Activated B cell treated with CpG ODN at 0.5 μM for 24 hours (primary cell): ENCODE measurements around the gene IKBIP. TPM values are rescaled to one million over a fixed set of nuclear protein-coding genes. Genes with fewer than 3 reads are reported as not detected.
A peak's percentile ranks its signal among the peaks of the same experiment; 100 is the strongest.
"Not testable (repeated sequence)": the region's sequence is repeated elsewhere in the genome, so short reads cannot be mapped to it uniquely, and the experiment has no call there.

Experiments
- ATAC-seq: fragments of 200-7000 bp; cut with Tn5 transposase; one replicate; pipeline ENCODE4 v1.10.0; 2021; ENCODE audit warnings: low read depth, mild to moderate bottlenecking, moderate library complexity
- CTCF ChIA-PET: fragments of 350-600 bp; sonication (Branson Sonifier 250); formaldehyde crosslinking; loops from one replicate; lab custom pipeline; 2021; ENCODE audit warnings: antibody characterized with exemption; lab: Charles Lee
- POLR2A ChIA-PET: fragments of 350-600 bp; sonication (Branson Sonifier 250); formaldehyde crosslinking; loops from one replicate; lab custom pipeline; 2021; ENCODE audit warnings: antibody characterized with exemption; lab: Charles Lee
- DNase-seq: peaks from one replicate; pipeline ENCODE4 v3.0.0; 2022
- H3K27ac Mint-ChIP-seq: one replicate; pipeline ENCODE4 v1.8.0; 2020; ENCODE audit warnings: mixed read lengths
- H3K27me3 Mint-ChIP-seq: one replicate; pipeline ENCODE4 v1.8.0; 2021; ENCODE audit warnings: mixed read lengths
- H3K36me3 Mint-ChIP-seq: one replicate; pipeline ENCODE4 v1.8.0; 2021; ENCODE audit warnings: low read depth, mixed read lengths
- H3K4me1 Mint-ChIP-seq: one replicate; pipeline ENCODE4 v1.8.0; 2021; ENCODE audit warnings: mixed read lengths
- H3K4me3 Mint-ChIP-seq: one replicate; pipeline ENCODE4 v1.8.0; 2020; ENCODE audit warnings: mild to moderate bottlenecking, mixed read lengths
- H3K9me3 Mint-ChIP-seq: one replicate; pipeline ENCODE4 v1.8.0; 2020; ENCODE audit warnings: mixed read lengths
- CTCF ChIP-seq: fragments of 200-600 bp; IDR thresholded peaks from one replicate; pipeline ENCODE4 v1.8.0; 2022; ENCODE audit warnings: antibody characterized with exemption, mild to moderate bottlenecking
- intact Hi-C: fragments of 100-400 bp; cut with micrococcal nuclease; formaldehyde crosslinking; loops from one replicate; pipeline ENCODE4 v1.15.1; 2024
- total RNA-seq: library from RNA; stranded (reverse); gene quantifications from 2 replicates; pipeline ENCODE4 v1.2.3, GENCODE V29; 2022

Gene IKBIP
- total RNA-seq, 1 donor from 2014 or later: 8.9 TPM

DNA sequence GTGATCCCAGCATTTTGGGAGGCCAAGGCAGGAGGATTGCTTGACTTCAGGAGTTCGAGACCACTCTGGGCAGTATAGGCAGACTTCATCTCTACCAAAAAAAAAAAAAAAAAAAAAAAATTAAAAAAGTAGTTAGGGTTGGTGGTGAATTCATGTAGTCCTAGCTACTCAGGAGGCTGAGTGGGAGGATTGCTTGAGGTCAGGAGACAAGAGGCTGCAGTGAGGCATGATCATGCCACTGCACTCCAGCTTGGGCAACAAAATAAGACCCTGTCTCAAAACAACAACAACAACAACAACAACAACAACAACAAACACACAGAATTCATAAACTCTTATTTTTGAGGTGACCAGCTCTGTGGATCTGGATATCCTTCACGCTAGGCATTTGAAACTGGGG, 34.0 kb downstream of the IKBIP start:
- Mint-ChIP-seq H3K27ac (no peak overlapping the region), H3K27me3 (no peaks in the 10 kb centered on the region), H3K36me3 (no peaks in the 10 kb centered on the region), H3K4me1 (peaks cover 27% of the 10 kb centered on the region), H3K4me3 (no peak overlapping the region), H3K9me3 (no peaks in the 10 kb centered on the region)
- ATAC-seq: no peak
- TF ChIP-seq CTCF: no peak
- no peak for DNase-seq
- ChIA-PET POLR2A (interaction anchor here (4.6 kb wide), 1 partner anchor 16 kb away, joined by 54 read pairs; the partner anchor contains the start of gene SLC25A3), CTCF (interaction anchor here (1.4 kb wide), 1 partner anchor 44 kb away, joined by 4 read pairs; no protein-coding TSS in a partner anchor)
- intact Hi-C loops: no loop called here

GRCh38 chr12:98606359-98606988, 38.1 kb downstream of the IKBIP start:
- peaks cover 27% of the 10 kb centered on the region for H3K36me3 Mint-ChIP-seq
- peaks cover 7% of the 10 kb centered on the region for H3K4me1 Mint-ChIP-seq
- no peaks in the 10 kb centered on the region for H3K9me3 Mint-ChIP-seq
- ChIA-PET POLR2A (interaction anchor here (0.7 to 3.1 kb wide), 3 partner anchors 13 to 38 kb away, joined by 3 to 15 read pairs (median 14); partner anchors contain the start of genes APAF1, IKBIP and SLC25A3), CTCF (interaction anchor here (1.0 to 2.0 kb wide), 7 partner anchors 13 to 48 kb away, joined by 3 to 6 read pairs (median 4); partner anchors contain the start of gene SLC25A3)
- intact Hi-C loops: loop anchor here (1.0 kb wide), 2 partner anchors 39 to 48 kb away; partner anchors contain the start of gene APAF1
- ATAC-seq (no peak), DNase-seq (no peak)
- no peak overlapping the region for H3K27ac Mint-ChIP-seq
- H3K27me3 Mint-ChIP-seq: no peaks in the 10 kb centered on the region
- no peak for TF ChIP-seq CTCF
- no peak overlapping the region for H3K4me3 Mint-ChIP-seq

GRCh38 chr12:98601924-98602323, 42.7 kb downstream of the IKBIP start:
- TF ChIP-seq CTCF: no peak
- Mint-ChIP-seq H3K27me3 (no peaks in the 10 kb centered on the region), H3K9me3 (no peaks in the 10 kb centered on the region), H3K36me3 (peaks cover 67% of the 10 kb centered on the region), H3K4me1 (peaks cover 5% of the 10 kb centered on the region), H3K27ac (no peak overlapping the region), H3K4me3 (no peak overlapping the region)
- CTCF ChIA-PET: no interaction called here
- ATAC-seq (no peak), DNase-seq (no peak)
- POLR2A ChIA-PET: interaction anchor here (1.4 to 3.2 kb wide), 2 partner anchors 9 to 42 kb away, joined by 4 to 23 read pairs; partner anchors contain the start of genes IKBIP and SLC25A3
- intact Hi-C loops: no loop called here

- H3K9me3 Mint-ChIP-seq, DNase-seq, H3K27ac Mint-ChIP-seq, intact Hi-C loops, H3K27me3 Mint-ChIP-seq, ATAC-seq, H3K4me3 Mint-ChIP-seq: not testable (repeated sequence)
- ChIA-PET POLR2A (interaction anchor here (1.2 to 5.5 kb wide), 3 partner anchors 14 to 47 kb away, joined by 5 to 100 read pairs (median 54); partner anchors contain the start of genes APAF1 and IKBIP), CTCF (interaction anchor here (0.6 kb wide), 1 partner anchor 118 kb away, joined by 3 read pairs; no protein-coding TSS in a partner anchor)
- peaks cover 78% of the 10 kb centered on the region for H3K36me3 Mint-ChIP-seq
- H3K4me1 Mint-ChIP-seq: peaks cover 36% of the 10 kb centered on the region
Measured at GRCh38 chr12:98597313-98597712, 47.3 kb downstream of the IKBIP start.

- DNase-seq (no peak), ATAC-seq (no peak)
- peaks cover 60% of the 10 kb centered on the region for H3K36me3 Mint-ChIP-seq
- no peaks in the 10 kb centered on the region for H3K27me3 Mint-ChIP-seq
- no peak for TF ChIP-seq CTCF
- peaks cover 36% of the 10 kb centered on the region for H3K4me1 Mint-ChIP-seq
- no peaks in the 10 kb centered on the region for H3K9me3 Mint-ChIP-seq
- peak overlapping the region; percentile 96 for H3K27ac Mint-ChIP-seq
- POLR2A ChIA-PET: interaction anchor here (0.6 to 5.5 kb wide), 8 partner anchors 12 to 80 kb away, joined by 3 to 100 read pairs (median 11); partner anchors contain the start of genes APAF1, IKBIP and TMPO
- intact Hi-C loops: no loop called here
- CTCF ChIA-PET: interaction anchor here (1.2 to 4.8 kb wide), 5 partner anchors 17 to 104 kb away, joined by 4 to 25 read pairs (median 6); no protein-coding TSS in a partner anchor
- H3K4me3 Mint-ChIP-seq: peak overlapping the region; percentile 96
Measured at GRCh38 chr12:98595243-98595988, 49.2 kb downstream of the IKBIP start.
